C4-2B (cell line): ENCODE results near the gene GAS2L1.

Experiments used
- CTCF ChIP-seq: fragments of 450-650 bp; conservative IDR thresholded peaks from 2 replicates; pipeline ENCODE4 v1.5.1; 2017; ENCODE audit warnings: mild to moderate bottlenecking
- ZFX ChIP-seq: fragments of 450-650 bp; IDR thresholded peaks from 2 replicates; pipeline ENCODE4 v1.6.1; 2017

- no peak for TF ChIP-seq CTCF
- TF ChIP-seq ZFX, result no peak
These were observed 9.8 kb downstream of the GAS2L1 start for GRCh38 chr22:29316141-29316828.
